Neural cell (in vitro differentiated cells): Measurements from ENCODE around the gene BBS4. TPM values are rescaled to one million over a fixed set of nuclear protein-coding genes. Genes with fewer than 3 reads are reported as not detected.

Source experiments
- H2AFZ ChIP-seq: fragments of 200-600, 300-800 bp; sonication (generic), shearing (Covaris generic); 2 replicates; pipeline ENCODE4 v1.6.0; 2014; ENCODE audit warnings: low read depth, mild to moderate bottlenecking, antibody characterized with exemption, low read length, moderate library complexity
- H3F3A ChIP-seq: fragments of 200-600 bp; shearing (Covaris generic); 2 replicates; pipeline ENCODE4 v1.6.1; 2016; ENCODE audit warnings: mild to moderate bottlenecking, moderate library complexity, mixed read lengths, antibody characterized with exemption, low read length; ENCODE audit not compliant: insufficient read depth, poor library complexity, severe bottlenecking
- H3K27ac ChIP-seq: fragments of 200-600, 300-800 bp; sonication (generic), shearing (Covaris generic); 2 replicates; pipeline ENCODE4 v1.5.1; 2014; ENCODE audit warnings: mild to moderate bottlenecking, low read length, moderate library complexity
- H3K27me3 ChIP-seq: fragments of 300-800, 200-600 bp; sonication (generic), shearing (Covaris generic); 2 replicates; pipeline ENCODE4 v1.6.0; 2014; ENCODE audit warnings: mild to moderate bottlenecking, low read depth, low read length, moderate library complexity; ENCODE audit not compliant: insufficient read depth
- H3K36me3 ChIP-seq: fragments of 300-800, 200-600 bp; sonication (generic), shearing (Covaris generic); 2 replicates; pipeline ENCODE4 v1.5.1; 2014; ENCODE audit warnings: mild to moderate bottlenecking, antibody characterized with exemption, low read length, moderate library complexity; ENCODE audit not compliant: insufficient read depth
- H3K4me2 ChIP-seq: fragments of 300-800, 200-600 bp; sonication (generic), shearing (Covaris generic); 2 replicates; pipeline ENCODE4 v1.6.0; 2014; ENCODE audit warnings: mild to moderate bottlenecking, low read length
- H3K4me3 ChIP-seq: fragments of 300-800, 200-600 bp; sonication (generic), shearing (Covaris generic); 2 replicates; pipeline ENCODE4 v1.5.1; 2014; ENCODE audit warnings: mild to moderate bottlenecking, low read length, moderate library complexity
- H3K79me2 ChIP-seq: fragments of 200-600 bp; shearing (Covaris generic); replicated peaks from 2 replicates; pipeline ENCODE4 v1.6.0; 2014; ENCODE audit warnings: mild to moderate bottlenecking, low read length, moderate library complexity; ENCODE audit not compliant: insufficient read depth
- H3K9ac ChIP-seq: fragments of 300-800, 200-600 bp; sonication (generic), shearing (Covaris generic); 2 replicates; pipeline ENCODE4 v1.6.1; 2016; ENCODE audit warnings: mild to moderate bottlenecking, low read length, mixed read lengths
- H3K9me2 ChIP-seq: fragments of 200-600 bp; shearing (Covaris generic); 2 replicates; pipeline ENCODE4 v1.6.1; 2016; ENCODE audit warnings: mild to moderate bottlenecking, low read length, mixed read lengths; ENCODE audit not compliant: insufficient read depth
- H3K9me3 ChIP-seq: fragments of 200-600, 300-800 bp; sonication (generic), shearing (Covaris generic); 2 replicates; pipeline ENCODE4 v1.6.1; 2016; ENCODE audit warnings: mild to moderate bottlenecking, mixed run types, low read length, moderate library complexity, mixed read lengths
- H4K20me1 ChIP-seq: fragments of 200-600 bp; shearing (Covaris generic); 2 replicates; pipeline ENCODE4 v1.6.1; 2016; ENCODE audit warnings: mild to moderate bottlenecking, mixed run types; ENCODE audit not compliant: insufficient read depth
- EP300 ChIP-seq: fragments of 450-650 bp; conservative IDR thresholded peaks from 2 replicates; pipeline ENCODE4 v1.6.1; 2014; ENCODE audit warnings: antibody characterized with exemption, mild to moderate bottlenecking, moderate library complexity; ENCODE audit not compliant: poor library complexity, severe bottlenecking
- EZH2 ChIP-seq: fragments of 200-600, 300-800 bp; shearing (Covaris generic), sonication (generic); IDR thresholded peaks from 2 replicates; pipeline ENCODE4 v1.6.1; 2014; ENCODE audit warnings: antibody characterized with exemption, low read length, borderline replicate concordance, mild to moderate bottlenecking; ENCODE audit not compliant: insufficient read depth, poor library complexity, severe bottlenecking
- MXI1 ChIP-seq: fragments of 450-650 bp; conservative IDR thresholded peaks from 2 replicates; pipeline ENCODE4 v1.6.1; 2014; ENCODE audit warnings: antibody characterized with exemption, mild to moderate bottlenecking; ENCODE audit not compliant: poor library complexity, severe bottlenecking
- POLR2AphosphoS5 ChIP-seq: IDR thresholded peaks from 2 replicates; pipeline ENCODE4 v1.6.1; 2012
- RAD21 ChIP-seq: fragments of 450-650 bp; conservative IDR thresholded peaks from 2 replicates; pipeline ENCODE4 v1.6.1; 2014; ENCODE audit warnings: antibody characterized with exemption, mild to moderate bottlenecking, moderate library complexity
- SMC3 ChIP-seq: fragments of 450-650 bp; conservative IDR thresholded peaks from 2 replicates; pipeline ENCODE4 v1.6.1; 2014; ENCODE audit warnings: antibody characterized with exemption, mild to moderate bottlenecking, moderate library complexity; ENCODE audit not compliant: poor library complexity
- TAF1 ChIP-seq: IDR thresholded peaks from 2 replicates; pipeline ENCODE4 v1.6.1; 2012; ENCODE audit warnings: low read depth
- polyA plus RNA-seq: library from polyadenylated mRNA; depleted of rRNA; stranded (reverse); fragments of >200 nt; gene quantifications from 2 replicates; pipeline ENCODE4 v1.2.3, GENCODE V29; 2014
- TF ChIP-seq, protein P1 (sequence below): IDR thresholded peaks from 2 replicates; pipeline ENCODE4 v1.6.1; 2012; ENCODE audit warnings: borderline replicate concordance
- TF ChIP-seq, protein P2 (sequence below): fragments of 450-650 bp; IDR thresholded peaks from 2 replicates; pipeline ENCODE4 v1.5.1; 2014; ENCODE audit warnings: antibody characterized with exemption, mild to moderate bottlenecking, moderate library complexity; ENCODE audit not compliant: poor library complexity, severe bottlenecking

The BBS4 gene
- polyA plus RNA-seq, 1 donor from 2014 or later, result 88.2 TPM

DNA sequence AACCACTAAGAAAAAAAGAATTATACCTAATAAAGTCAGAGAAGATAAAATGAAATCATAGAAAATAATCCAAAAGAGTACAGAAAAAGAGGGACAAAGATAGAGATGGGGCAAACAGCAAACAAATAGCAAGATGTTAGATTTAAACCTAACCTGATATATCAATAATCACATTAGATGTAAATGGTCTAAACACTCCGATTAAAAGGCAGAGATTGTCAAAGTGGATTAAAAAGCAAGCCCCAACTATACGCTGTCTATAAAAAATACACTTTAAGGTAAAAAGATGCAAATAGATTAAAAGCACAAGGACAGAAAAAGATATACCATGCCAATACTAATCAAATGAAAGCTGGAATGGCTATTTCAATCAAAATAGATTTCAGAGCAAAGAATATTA, 80.8 kb downstream of the BBS4 start:
- Histone ChIP-seq H4K20me1 (no peaks in the 10 kb centered on the region), H3K79me2 (no peaks in the 10 kb centered on the region), H2AFZ (no peak overlapping the region), H3F3A (no peaks in the 10 kb centered on the region), H3K27me3 (no peaks in the 10 kb centered on the region), H3K9me2 (no peaks in the 10 kb centered on the region), H3K4me2 (no peak overlapping the region), H3K9me3 (no peaks in the 10 kb centered on the region), H3K36me3 (peaks cover 15% of the 10 kb centered on the region), H3K9ac (no peak overlapping the region), H3K27ac (no peak overlapping the region), H3K4me3 (no peak overlapping the region)
- TF ChIP-seq RAD21 (no peak), EZH2 (no peak), TAF1 (no peak), EP300 (no peak), POLR2AphosphoS5 (no peak), SMC3 (no peak), MXI1 (no peak)
- TF ChIP-seq, protein P1, sequence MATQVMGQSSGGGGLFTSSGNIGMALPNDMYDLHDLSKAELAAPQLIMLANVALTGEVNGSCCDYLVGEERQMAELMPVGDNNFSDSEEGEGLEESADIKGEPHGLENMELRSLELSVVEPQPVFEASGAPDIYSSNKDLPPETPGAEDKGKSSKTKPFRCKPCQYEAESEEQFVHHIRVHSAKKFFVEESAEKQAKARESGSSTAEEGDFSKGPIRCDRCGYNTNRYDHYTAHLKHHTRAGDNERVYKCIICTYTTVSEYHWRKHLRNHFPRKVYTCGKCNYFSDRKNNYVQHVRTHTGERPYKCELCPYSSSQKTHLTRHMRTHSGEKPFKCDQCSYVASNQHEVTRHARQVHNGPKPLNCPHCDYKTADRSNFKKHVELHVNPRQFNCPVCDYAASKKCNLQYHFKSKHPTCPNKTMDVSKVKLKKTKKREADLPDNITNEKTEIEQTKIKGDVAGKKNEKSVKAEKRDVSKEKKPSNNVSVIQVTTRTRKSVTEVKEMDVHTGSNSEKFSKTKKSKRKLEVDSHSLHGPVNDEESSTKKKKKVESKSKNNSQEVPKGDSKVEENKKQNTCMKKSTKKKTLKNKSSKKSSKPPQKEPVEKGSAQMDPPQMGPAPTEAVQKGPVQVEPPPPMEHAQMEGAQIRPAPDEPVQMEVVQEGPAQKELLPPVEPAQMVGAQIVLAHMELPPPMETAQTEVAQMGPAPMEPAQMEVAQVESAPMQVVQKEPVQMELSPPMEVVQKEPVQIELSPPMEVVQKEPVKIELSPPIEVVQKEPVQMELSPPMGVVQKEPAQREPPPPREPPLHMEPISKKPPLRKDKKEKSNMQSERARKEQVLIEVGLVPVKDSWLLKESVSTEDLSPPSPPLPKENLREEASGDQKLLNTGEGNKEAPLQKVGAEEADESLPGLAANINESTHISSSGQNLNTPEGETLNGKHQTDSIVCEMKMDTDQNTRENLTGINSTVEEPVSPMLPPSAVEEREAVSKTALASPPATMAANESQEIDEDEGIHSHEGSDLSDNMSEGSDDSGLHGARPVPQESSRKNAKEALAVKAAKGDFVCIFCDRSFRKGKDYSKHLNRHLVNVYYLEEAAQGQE, result no peak
- TF ChIP-seq, protein P2, sequence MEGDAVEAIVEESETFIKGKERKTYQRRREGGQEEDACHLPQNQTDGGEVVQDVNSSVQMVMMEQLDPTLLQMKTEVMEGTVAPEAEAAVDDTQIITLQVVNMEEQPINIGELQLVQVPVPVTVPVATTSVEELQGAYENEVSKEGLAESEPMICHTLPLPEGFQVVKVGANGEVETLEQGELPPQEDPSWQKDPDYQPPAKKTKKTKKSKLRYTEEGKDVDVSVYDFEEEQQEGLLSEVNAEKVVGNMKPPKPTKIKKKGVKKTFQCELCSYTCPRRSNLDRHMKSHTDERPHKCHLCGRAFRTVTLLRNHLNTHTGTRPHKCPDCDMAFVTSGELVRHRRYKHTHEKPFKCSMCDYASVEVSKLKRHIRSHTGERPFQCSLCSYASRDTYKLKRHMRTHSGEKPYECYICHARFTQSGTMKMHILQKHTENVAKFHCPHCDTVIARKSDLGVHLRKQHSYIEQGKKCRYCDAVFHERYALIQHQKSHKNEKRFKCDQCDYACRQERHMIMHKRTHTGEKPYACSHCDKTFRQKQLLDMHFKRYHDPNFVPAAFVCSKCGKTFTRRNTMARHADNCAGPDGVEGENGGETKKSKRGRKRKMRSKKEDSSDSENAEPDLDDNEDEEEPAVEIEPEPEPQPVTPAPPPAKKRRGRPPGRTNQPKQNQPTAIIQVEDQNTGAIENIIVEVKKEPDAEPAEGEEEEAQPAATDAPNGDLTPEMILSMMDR, result no peak

DNA sequence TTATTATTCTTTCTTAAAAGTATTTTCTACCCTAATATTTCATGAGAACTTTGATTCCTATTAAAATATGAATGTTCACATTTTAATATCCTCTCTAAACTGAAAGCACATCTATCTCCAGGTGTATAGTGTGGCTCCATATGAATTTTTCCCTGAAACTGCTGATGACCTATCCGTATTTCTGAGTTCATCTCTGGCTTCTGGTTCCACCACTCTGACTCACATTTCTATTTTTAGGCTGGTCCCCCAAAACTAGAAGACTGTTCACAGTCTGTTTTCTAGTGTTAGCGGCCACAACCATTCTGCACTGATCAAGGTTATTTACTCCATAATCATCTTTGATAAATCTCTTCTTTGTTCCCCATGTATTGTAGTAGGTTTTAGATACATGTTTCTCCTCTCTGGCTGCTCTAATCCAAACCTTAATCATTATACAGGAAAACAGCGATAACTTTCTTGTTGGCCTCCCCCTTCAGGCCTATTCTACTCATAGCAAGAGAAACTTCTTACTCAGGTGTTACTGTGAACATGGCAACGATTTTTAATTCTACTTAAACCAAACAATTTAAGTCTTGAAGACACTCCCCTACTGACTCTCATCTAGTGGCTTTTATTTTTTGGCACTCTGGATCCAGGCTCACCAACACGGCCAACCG, 84.8 kb downstream of the BBS4 start:
- TF ChIP-seq RAD21, result no peak
- no peak for TF ChIP-seq TAF1
- TF ChIP-seq EP300, result no peak
- TF ChIP-seq, protein P1, result no peak
- TF ChIP-seq POLR2AphosphoS5, result no peak
- TF ChIP-seq EZH2, result no peak
- H3K36me3 ChIP-seq, result peaks cover 26% of the 10 kb centered on the region
- no peaks in the 10 kb centered on the region for H3F3A ChIP-seq
- no peaks in the 10 kb centered on the region for H3K9me2 ChIP-seq
- no peak overlapping the region for H3K9ac ChIP-seq
- no peaks in the 10 kb centered on the region for H3K27me3 ChIP-seq
- no peaks in the 10 kb centered on the region for H4K20me1 ChIP-seq
- no peak overlapping the region for H3K4me3 ChIP-seq
- H3K4me2 ChIP-seq, result no peak overlapping the region
- H2AFZ ChIP-seq, result no peak overlapping the region
- no peaks in the 10 kb centered on the region for H3K9me3 ChIP-seq
- H3K27ac ChIP-seq, result no peak overlapping the region
- no peaks in the 10 kb centered on the region for H3K79me2 ChIP-seq
